Measurements from ENCODE around the gene ACR.
"Not testable (repeated sequence)": the region's sequence is repeated elsewhere in the genome, so short reads cannot be mapped to it uniquely, and the experiment has no call there.

The ACR gene

GRCh38 chr22:50785289-50785688, 47.3 kb downstream of the ACR start:
- DNase-seq = not testable (repeated sequence)

- DNase-seq = not testable (repeated sequence)
These were observed 48.9 kb downstream of the ACR start for GRCh38 chr22:50786936-50787335.

Measured in NCI-H1092 treated with DMSO at 0.1 percent for 48 hours (cell line).